HG03571 (cell line): ENCODE measurements around the gene TAS2R41.
"Not testable (repeated sequence)": the region's sequence is repeated elsewhere in the genome, so short reads cannot be mapped to it uniquely, and the experiment has no call there.

Experiments used
- ATAC-seq: cut with Tn5 transposase; IDR thresholded peaks from one replicate; pipeline ENCODE4 v1.9.1; 2021; ENCODE audit not compliant: unreplicated experiment

The TAS2R41 gene

DNA sequence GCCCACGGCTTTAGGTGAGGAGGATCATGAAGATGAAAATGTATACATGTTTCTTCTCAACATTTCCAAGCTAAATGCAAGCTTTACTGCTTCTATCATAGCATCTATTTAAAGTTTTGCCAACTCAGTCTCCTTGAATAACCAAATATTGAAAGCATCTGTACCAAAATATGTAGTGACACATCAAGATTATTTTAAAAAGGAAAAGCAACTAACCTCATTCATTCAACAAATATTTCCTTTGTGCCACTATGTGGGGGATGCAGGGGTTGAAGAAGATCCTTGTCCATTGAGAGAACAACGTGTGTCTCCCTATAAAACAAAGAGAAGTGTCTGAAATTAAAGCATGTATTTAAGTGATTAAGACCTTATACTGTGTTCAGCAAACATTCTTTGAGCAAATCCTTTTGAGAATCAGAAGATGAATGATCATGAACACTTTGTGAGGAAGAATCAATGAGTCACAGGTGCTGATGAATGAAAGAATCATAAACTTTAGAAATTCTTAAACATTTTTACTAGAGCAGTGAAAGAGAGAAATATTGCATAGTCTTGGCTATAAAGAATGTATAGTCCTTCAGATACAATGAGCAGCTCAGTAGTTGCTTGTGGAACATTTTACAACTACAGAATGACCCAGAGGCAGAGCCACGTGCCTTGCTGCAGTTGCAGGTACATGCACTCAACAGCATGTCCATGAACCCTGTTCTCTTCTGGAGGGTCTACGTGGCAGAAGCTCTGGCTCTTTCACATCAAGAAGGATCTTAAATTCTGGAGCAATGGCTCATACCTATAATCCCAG is 20.5 kb upstream of the TAS2R41 start:
- ATAC-seq, result no peak

DNA sequence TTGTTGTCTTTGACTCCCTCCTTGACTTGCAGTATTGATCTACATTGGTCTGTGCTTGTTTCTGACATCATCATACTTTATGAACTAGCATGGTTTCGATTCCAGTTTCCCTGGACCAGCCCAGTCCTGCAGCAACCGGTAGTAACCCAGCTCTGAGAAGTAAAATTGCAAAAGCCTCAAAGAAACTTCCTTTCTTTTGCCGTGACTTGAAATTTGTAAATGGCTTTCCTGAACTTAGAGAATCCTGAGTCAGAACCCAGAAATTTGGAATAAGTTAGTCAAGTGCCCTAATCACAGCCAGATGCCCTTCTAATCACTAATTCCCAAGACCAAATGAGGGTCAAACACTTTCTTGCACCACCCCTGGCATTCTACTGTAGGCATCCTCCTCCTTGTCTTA is 19.4 kb upstream of the TAS2R41 start:
- ATAC-seq, result no peak

DNA sequence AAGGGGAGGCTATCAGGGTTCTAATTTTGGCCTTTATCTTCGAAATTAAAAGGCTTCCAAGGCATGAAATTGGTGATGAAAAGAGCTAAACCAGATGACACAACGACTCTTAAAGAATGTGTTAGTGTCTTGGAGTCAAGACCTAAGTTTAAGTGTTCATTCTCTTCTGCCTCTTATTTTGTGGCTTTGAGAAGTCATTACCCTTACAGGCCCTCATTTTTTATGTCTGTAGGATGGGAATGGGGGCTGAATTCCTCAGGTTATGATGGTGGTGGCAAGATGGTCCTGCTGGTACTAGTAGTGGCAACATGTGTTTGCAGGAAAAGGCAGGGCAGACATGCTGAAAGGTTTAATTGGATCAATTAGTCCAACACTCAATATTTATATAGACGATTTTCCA is 19.0 kb upstream of the TAS2R41 start:
- ATAC-seq, result no peak

DNA sequence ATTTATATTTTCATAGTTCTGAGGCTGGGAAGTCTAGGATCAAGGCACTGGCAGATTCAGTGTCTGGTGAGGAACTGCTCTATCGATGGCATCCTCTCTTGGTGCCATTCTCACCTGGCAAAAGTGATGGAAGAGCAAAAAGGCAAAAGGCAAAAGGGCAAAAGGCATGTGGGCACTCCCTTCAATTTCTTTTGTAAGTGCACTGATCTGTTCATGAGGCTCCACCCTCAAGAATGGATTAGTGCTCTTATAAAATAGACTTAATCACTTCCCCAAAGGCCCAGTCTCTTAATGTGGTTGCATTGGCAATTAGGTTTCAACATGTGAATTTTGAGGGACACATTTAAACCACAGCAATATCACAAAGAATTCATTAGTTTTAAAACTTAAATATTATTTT is 18.3 kb upstream of the TAS2R41 start:
- ATAC-seq, result no peak

DNA sequence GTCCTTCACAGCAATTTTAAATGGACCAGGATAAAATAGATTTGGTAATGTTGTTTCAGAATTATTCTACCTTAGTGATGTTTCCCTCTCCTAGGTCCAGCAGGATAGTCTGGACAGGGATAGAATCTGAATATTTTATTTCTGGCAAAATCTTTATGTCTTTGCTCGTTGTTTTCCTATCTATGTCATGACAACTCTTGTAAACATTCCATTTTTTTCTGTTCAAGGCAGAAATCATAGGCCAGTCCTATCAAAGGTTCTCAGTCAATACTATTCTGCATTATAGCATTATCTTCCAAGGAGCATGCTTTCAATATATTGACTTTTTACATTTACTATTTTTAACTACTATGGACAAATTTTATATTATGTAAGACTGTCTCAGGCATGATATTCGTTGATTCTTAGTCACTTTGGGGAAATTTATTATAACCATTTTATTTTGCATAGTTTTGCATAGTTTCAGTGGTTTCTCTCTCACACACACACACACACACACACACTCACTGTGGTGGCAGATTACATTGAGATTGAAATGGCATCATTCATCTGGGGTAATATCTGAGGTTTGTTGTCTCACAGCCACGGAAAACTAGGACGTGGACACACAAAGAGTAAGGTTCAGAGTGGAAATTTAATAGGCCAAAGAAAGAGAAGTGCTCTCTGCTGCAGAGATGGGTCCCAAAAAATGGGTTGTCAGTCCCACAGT is 17.2 kb upstream of the TAS2R41 start:
- no peak for ATAC-seq

DNA sequence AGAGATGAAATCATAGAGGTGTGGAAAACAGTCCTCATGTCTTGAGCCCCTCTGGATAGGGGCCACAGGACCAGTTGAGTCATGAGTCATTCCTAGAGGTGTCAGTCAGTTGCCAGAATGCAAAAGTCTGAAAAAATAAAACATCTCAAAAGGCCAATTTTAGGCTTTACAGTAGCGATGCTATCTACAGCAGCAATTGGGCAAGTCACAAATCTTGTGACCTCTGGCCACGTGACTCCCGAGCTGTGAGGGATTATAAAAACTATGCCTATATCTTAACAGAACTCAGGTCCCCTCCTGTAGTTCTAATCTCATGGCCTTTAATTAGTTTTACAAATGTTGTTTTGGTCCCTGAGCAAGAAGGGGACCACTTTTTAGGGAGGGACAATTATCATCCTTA is 15.6 kb upstream of the TAS2R41 start:
- ATAC-seq, result no peak

DNA sequence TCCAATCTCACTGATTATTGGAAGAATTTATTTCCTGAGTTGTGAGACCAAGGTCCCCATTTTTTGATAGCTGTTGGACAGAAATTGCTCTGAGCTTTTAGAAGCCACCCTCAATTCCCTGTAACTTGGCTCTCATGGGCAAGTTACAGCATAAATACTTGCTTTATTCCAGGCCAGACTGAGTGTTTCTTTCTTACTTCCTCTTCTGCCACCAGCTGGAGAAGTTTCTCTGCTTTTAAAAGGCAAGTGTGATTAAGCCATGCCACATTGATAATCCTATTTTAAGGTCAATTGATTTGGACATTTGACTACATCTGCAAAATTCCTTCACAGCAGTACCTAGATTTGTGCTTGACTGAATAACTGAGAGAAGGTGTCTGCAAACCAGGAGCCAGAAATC is 14.1 kb upstream of the TAS2R41 start:
- ATAC-seq, result no peak

DNA sequence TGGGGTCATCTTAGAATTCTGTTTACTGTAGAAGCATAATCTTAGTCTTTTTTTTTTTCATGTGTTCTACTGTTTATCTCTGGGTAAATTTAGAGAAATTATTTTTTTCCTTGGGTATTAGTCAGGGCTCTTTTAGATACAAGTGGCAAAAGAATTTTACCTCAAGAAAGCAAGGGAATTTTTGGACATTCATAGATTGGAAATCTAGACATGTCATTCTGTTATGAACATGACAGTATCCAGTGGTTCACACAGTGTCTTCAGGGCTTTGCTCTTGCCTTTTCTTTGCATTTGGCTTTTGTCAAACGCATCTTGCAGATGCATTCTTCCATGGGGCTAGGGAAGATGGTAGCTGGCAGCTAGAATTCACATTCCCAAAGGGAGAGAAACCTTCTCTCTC is 13.7 kb upstream of the TAS2R41 start:
- ATAC-seq, result no peak

DNA sequence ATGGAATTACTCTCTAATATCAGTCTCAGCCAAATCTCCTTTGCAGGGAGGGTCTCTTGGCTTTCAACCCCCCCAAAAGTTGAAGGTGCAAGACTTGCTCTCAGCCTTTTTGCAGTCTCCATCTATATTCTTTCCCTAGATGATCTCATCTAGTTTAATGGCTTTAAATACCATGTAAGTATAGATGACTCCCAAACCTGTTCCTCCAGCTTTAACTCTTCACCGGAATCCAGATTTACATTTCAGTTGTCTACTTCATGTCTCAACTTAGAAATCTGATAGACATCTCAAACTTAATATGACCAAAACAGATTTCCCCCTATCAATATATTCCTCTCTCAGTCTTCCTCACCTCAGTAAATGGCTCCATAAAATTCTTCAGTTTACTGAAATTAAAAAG is 9.9 kb upstream of the TAS2R41 start:
- no peak for ATAC-seq

DNA sequence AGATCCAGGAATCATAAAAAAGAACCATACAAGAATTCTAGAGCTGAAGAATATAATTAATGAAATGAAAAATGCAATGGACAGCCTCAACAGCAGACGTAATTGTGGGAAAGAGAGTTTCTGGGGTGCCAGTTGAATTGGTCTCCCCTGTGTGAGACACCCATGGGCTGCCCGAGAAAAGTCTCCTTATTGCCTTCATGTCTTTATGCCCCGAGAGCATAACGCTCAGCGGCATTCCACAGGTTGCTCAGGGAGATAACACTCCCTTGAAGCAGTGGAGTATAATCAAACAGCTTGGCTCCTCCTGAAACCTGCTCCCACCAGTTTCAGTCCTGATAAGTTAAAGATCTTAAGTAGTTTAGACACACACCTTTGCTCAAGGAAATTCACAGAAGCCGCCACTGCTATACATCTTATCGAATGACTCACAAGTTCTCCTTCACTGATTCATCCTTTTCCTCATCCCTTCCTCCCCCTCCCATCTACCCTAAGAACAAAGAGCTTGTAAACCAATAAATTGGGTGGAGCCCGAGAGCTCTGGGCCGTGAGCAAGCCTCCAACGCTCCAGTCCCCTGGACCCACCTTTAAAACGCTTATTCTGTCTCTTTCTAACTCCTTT is 5.5 kb upstream of the TAS2R41 start:
- ATAC-seq, result not testable (repeated sequence)

DNA sequence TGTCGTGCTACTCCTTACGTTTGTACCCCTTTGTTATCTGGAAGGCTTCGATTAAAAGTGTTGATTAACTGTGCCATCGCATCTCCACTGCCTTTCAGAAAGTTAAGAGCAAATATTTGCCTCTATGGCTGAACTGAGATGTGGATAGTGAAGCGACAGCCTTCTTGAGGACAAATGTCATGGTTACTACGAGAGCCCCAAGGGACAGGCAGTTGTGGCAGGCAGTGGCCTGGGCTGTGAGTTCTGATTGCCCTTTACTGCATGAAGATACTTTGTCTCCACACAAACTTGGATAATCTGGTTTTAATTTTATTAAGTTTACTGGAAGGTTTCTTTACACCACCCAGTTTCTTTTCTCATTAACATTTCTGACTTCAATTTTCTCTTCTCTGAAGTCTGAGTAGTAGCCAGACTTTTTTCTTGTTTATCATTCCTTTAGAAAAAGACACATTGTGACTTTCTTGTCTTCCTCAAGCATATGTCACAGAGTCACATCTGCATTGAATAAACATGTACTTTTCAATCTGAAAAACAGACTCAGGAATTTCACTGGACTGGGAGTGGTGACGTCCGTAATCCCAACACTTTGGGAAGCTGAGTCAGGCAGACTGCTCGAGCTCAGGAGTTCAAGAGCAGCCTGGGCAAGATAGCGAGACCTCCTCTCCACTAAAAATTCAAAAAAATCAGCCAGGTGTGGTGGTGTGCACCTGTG is 1.5 kb downstream of the TAS2R41 start:
- ATAC-seq, result no peak

DNA sequence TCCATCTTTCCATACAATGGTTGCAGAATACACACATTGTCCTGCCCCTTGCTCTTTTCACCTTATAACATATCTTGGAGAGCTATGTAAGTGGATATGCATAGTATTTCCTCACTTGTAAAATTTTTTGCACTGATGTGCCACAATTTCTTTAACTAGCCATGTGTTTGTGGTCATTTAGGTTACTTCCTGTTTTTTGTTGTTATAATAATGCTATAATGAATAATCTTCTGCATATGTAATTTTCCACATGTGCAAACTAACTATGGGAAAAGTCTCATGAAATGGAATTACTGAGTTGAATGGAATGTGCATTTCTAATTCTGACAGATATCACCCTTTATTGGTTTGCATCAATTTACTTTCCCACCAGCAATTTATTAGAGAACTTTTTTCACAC is 2.8 kb downstream of the TAS2R41 start:
- ATAC-seq, result no peak

DNA sequence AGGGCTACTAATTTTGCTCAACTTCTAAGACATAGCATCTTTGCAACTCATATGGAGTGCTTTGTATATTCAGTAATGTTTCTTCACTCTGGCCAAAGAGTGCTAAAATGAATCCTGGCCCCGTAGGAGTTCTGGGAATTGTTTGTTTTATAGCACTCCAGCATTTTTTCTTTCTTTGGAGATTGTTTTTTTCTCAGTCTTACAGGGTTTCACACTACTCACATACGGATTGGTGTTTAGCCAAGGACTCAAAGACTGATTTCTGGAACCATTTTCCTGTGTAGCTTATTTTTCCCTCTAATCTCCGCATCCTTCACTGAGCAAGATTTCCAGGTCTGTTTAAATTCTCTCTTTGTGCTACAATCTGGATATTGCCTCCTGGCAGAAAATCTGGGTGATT is 6.4 kb downstream of the TAS2R41 start:
- ATAC-seq, result no peak

DNA sequence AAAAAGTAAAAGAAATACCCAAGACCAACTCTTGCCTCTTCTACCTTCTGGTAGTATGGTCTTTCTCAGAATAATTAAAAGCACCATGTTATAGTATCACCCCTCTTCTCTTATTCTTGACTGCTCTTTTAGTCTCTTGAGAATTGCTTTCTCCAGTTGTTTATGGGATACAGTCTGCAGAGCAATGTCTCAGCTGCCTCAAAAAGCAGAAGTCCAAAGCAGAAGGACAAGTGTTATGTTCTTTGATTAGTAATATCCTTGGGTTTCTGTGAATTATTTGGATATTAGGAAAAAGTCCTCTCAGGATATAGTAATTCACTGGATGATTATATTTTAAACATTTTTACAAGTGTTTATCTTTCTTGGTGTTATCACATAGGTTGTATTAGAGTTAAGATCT is 7.4 kb downstream of the TAS2R41 start:
- no peak for ATAC-seq

DNA sequence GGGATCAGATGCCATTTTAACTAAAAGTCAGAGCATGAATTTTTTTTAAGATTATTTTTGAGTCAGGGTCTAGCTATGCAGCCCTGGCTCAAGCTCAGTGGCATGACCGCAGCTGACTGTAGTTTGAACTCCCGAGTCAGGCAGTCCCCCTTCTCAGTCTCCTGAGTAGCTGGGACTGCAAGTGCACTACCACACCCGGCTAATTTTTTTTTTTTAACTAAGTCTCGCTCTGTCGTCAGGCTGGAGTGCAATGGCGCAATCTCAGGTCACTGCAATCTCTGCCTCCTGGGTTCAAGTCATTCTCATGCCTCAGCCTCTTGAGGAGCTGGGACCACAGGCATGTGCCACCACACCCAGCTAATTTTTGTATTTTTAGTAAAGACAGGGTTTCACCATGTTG is 7.8 kb downstream of the TAS2R41 start:
- no peak for ATAC-seq

DNA sequence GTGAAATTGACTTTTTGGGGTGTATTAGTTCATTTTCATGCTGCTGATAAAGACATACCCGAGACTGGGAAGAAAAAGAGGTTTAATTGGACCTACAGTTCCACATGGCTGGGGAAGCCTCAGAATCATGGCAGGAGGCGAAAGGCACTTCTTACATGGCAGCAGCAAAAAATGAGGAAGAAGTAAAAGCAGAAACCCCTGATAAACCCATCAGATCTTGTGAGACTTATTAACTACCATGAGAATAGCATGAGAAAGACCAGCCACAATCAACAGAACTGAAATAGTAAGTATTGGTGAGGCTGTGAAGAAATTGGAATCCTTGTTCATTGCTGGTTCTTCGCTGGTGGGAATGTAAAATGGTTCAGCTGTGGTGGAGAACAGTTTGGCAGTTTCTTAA is 8.6 kb downstream of the TAS2R41 start:
- not testable (repeated sequence) for ATAC-seq

DNA sequence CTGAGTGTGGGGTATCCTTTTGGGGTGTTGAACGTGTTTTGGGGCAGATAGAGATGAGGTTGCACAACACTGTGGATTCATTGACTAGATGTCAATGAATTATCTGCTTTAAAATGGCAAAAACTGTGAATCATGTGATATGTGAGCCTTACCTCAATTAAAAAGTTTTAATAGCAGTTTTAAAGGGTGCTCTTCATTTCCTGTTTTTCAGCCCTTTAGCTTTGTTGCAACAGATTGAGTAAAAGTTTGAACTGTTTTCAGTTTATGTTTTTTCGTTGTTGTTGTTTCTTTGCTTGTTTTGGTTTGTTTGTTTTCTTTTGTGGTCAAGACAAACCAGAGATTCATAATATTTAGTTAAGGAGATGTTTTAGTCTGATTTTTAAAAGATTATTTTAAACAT is 9.4 kb downstream of the TAS2R41 start:
- no peak for ATAC-seq

DNA sequence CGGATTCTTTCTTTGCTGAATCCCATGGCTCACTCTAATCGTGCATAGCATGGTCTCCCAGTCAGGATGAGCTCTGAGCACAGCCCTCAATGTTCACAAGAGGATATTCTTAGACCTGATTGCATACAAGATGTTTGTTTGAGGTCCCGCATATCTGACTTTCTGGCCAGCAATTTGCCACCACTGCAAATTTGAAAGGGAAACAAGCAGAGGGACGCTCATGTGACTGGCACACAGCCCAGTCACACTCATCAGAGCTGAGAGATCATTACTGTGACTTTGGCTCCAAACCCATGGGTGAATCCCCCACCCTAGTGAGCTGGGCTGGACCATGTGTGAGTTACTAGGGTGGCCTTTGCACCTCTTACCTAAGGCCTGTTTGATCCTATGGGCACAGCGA is 9.9 kb downstream of the TAS2R41 start:
- no peak for ATAC-seq

DNA sequence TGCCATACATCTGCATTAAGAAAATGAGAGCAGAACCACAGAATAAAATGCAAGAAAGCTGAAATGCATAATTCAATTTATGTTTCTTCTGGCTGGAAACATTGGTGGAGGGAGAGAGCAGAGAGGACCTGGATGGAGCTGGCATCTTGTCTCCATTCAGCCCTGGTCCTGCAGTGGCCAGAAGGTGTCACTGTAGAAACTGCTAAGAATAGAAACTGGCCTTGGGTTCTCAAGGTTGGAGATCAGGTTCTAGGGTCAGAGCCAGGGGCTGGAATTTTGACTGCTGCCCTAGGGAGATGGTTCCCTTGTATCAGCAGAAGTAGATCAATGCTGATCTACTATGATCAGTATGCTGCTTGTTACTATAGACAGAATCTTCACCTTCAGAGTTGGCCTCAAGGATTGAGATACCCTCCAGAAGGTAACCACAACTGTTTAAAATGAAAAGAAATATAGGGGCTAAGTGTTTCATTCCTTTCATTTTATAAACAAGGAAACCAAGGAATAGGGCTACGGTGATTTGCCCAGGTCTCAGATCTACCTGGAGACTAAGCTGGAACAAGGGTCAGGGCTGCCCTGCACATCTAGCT is 13.1 kb downstream of the TAS2R41 start:
- ATAC-seq, result no peak

DNA sequence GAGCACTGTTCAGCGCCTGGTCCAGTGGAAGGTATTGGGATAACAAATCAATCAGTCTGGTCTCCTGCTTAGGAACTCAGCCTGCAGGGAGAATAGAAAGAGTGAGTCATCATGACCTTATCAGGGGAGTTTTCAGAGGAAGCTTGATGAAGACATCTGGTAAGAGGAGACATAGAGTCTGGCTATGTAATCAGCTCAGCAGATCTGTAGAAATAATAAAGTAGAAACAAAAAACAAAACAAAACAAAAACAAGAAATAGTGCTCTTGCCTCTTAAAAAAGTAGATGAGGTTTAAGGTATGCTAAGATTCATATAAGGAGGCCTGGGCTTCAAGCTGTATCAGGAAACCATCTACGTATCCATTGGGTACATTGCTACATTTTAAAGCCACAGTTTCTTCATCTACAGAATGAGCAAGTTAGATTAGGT is 14.4 kb downstream of the TAS2R41 start:
- no peak for ATAC-seq
